IPS DF 6.9 (cell line): Measurements from ENCODE around the gene OXTR.

Experiments
- DNase-seq: peaks from one replicate; pipeline ENCODE4 v3.0.0-alpha.2; 2013; ENCODE audit warnings: low read depth, low spot score
- H3K27ac ChIP-seq: one replicate; pipeline ENCODE4 v1.5.1; 2013; ENCODE audit warnings: low read length, control low read depth
- H3K27me3 ChIP-seq: 2 replicates; pipeline ENCODE4 v1.6.1; 2013; ENCODE audit warnings: mild to moderate bottlenecking, low read length; ENCODE audit not compliant: control insufficient read depth, insufficient read depth
- H3K36me3 ChIP-seq: 2 replicates; pipeline ENCODE4 v1.6.1; 2013; ENCODE audit warnings: low read length; ENCODE audit not compliant: control insufficient read depth, insufficient read depth
- H3K4me1 ChIP-seq: 2 replicates; pipeline ENCODE4 v1.6.1; 2013; ENCODE audit warnings: low read length; ENCODE audit not compliant: control insufficient read depth, insufficient read depth
- H3K4me3 ChIP-seq: 2 replicates; pipeline ENCODE4 v1.5.1; 2013; ENCODE audit warnings: mild to moderate bottlenecking, low read length
- H3K9me3 ChIP-seq: 2 replicates; pipeline ENCODE4 v1.6.1; 2013; ENCODE audit warnings: low read length, inconsistent platforms; ENCODE audit not compliant: control insufficient read depth, insufficient read depth
- WGBS: extraction: QIAGEN DNeasy Blood & Tissue Kit; methylation state at CpG from one replicate; pipeline ENCODE4 v1.1.7; 2013; ENCODE audit warnings: mixed read lengths, missing lambda C conversion rate; ENCODE audit not compliant: insufficient read length, insufficient coverage; 5-methylcytosine and 5-hydroxymethylcytosine counted together

OXTR gene

GRCh38 chr3:8712045-8712907 is 57.1 kb downstream of the OXTR start:
- no CpG with 5 or more reads among the region's 9 CpGs for WGBS
- Histone ChIP-seq H3K36me3 (no peaks in the 10 kb centered on the region), H3K9me3 (no peaks in the 10 kb centered on the region), H3K27ac (no peak overlapping the region), H3K27me3 (peaks cover 48% of the 10 kb centered on the region), H3K4me3 (no peak overlapping the region), H3K4me1 (no peaks in the 10 kb centered on the region)
- DNase-seq, result no peak

GRCh38 chr3:8709801-8710507 is 59.5 kb downstream of the OXTR start:
- no peak overlapping the region for H3K4me3 ChIP-seq
- WGBS, result no CpG with 5 or more reads among the region's 8 CpGs
- H3K9me3 ChIP-seq, result no peaks in the 10 kb centered on the region
- DNase-seq, result no peak
- H3K36me3 ChIP-seq, result no peaks in the 10 kb centered on the region
- H3K4me1 ChIP-seq, result no peaks in the 10 kb centered on the region
- H3K27ac ChIP-seq, result no peak overlapping the region
- peaks cover 38% of the 10 kb centered on the region for H3K27me3 ChIP-seq

DNA sequence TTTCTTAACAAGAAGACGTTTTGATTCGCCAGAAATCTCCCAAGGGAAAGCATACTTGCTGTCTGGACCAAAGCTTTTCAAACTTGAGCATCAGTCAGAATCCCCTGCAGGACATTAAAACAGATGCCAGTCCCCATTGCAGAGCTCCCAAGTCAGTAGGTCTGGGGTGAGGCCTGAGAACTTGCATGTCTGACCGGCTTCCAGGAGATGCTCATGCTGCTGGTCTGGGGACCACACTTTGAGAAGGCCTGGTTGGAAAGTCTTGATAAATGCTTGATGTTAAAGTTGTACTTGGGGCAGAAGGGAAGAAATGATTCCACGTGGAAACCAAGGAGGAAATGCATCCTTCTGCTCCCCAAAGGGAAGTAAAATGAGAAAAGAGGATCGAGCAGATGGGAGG is 60.1 kb downstream of the OXTR start:
- WGBS, result no CpG with 5 or more reads among the region's 5 CpGs
- H3K9me3 ChIP-seq, result no peaks in the 10 kb centered on the region
- no peaks in the 10 kb centered on the region for H3K36me3 ChIP-seq
- no peak overlapping the region for H3K4me3 ChIP-seq
- DNase-seq, result no peak
- no peak overlapping the region for H3K27ac ChIP-seq
- H3K27me3 ChIP-seq, result peaks cover 38% of the 10 kb centered on the region
- H3K4me1 ChIP-seq, result no peaks in the 10 kb centered on the region

GRCh38 chr3:8705575-8705974 is 63.8 kb downstream of the OXTR start:
- Histone ChIP-seq H3K4me1 (no peaks in the 10 kb centered on the region), H3K9me3 (no peaks in the 10 kb centered on the region), H3K4me3 (no peak overlapping the region), H3K36me3 (no peaks in the 10 kb centered on the region), H3K27me3 (peaks cover 11% of the 10 kb centered on the region; the same call in 1 of the 2 replicates), H3K27ac (no peak overlapping the region)
- no peak for DNase-seq
- WGBS, result no CpG with 5 or more reads among the region's 3 CpGs

DNA sequence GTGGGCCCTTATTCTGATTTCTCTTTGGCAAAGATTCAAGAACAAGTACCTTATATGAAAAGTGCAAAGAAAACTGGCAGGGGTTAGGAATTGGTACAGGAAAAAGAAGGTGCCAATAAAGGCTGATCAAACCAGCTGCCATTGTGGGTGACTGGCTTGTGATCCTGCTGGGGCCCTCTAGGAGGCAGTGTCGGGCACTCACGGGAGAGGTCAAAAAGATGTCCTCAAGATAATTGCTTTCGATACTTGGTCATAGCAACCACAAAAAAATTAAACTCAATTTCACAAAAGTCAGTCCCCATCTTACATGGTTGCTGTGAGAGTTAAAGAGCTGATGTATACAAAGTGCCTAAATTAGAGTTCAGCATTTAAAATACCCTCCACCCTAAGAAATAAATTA is 66.9 kb downstream of the OXTR start:
- DNase-seq, result no peak
- H3K4me1 ChIP-seq, result no peaks in the 10 kb centered on the region
- no peaks in the 10 kb centered on the region for H3K9me3 ChIP-seq
- H3K27me3 ChIP-seq, result no peaks in the 10 kb centered on the region; the same call in 1 of the 2 replicates
- no CpG with 5 or more reads among the region's 3 CpGs for WGBS
- no peak overlapping the region for H3K27ac ChIP-seq
- no peaks in the 10 kb centered on the region for H3K36me3 ChIP-seq
- H3K4me3 ChIP-seq, result no peak overlapping the region
